Kidney (tissue), 14 donors: ENCODE measurements around the gene CD52. TPM values are rescaled to one million over a fixed set of nuclear protein-coding genes. Genes with fewer than 3 reads are reported as not detected.
"Not testable (repeated sequence)": the region's sequence is repeated elsewhere in the genome, so short reads cannot be mapped to it uniquely, and the experiment has no call there.

Source experiments
- DNase-seq, 5 donors: peaks; one replicate each; pipeline ENCODE4 v3.0.0-alpha.2; 2013 to 2020
- FAIRE-seq: peaks from 2 replicates; lab custom pipeline; 2012; peaks lifted over from hg19 to GRCh38; lab: Jason Lieb, UNC
- H3K27ac ChIP-seq, 2 donors: one replicate each; pipeline ENCODE4 v1.7.0; 2013; ENCODE audit warnings: low read depth in 2 of 2, low read length in 2 of 2, inconsistent platforms in 1 of 2
- H3K27me3 ChIP-seq: one replicate; pipeline ENCODE4 v1.7.1; 2013; ENCODE audit warnings: low read length, inconsistent platforms; ENCODE audit not compliant: control insufficient read depth, insufficient read depth
- H3K36me3 ChIP-seq, 3 donors: one replicate each; pipeline versions ENCODE4 v1.7.0 to v1.7.1; 2013; ENCODE audit warnings: low read length in 3 of 3, control low read depth in 1 of 3, inconsistent platforms in 1 of 3; ENCODE audit not compliant: insufficient read depth in 3 of 3, control insufficient read depth in 2 of 3
- H3K4me1 ChIP-seq, 3 donors: one replicate each; pipeline versions ENCODE4 v1.7.0 to v1.7.1; 2013; ENCODE audit warnings: low read length in 3 of 3, inconsistent platforms in 1 of 3, low read depth in 1 of 3; ENCODE audit not compliant: control insufficient read depth in 2 of 3, insufficient read depth in 2 of 3
- H3K4me3 ChIP-seq, 3 donors: one replicate each; pipeline versions ENCODE4 v1.7.0 to v1.8.1; 2013; ENCODE audit warnings: low read length in 3 of 3, control low read depth in 1 of 3, inconsistent platforms in 1 of 3
- H3K9ac ChIP-seq, 3 donors: one replicate each; pipeline versions ENCODE4 v1.7.0 to v1.7.1; 2013; ENCODE audit warnings: low read length in 3 of 3, control low read depth in 1 of 3, inconsistent platforms in 1 of 3
- H3K9me3 ChIP-seq, 3 donors: one replicate each; pipeline versions ENCODE4 v1.7.0 to v1.7.1; 2013; ENCODE audit warnings: low read length in 3 of 3, control low read depth in 1 of 3, inconsistent platforms in 1 of 3; ENCODE audit not compliant: control insufficient read depth in 2 of 3, insufficient read depth in 1 of 3
- intact Hi-C: fragments of 100-400 bp; cut with DNase I; formaldehyde crosslinking; loops from one replicate; pipeline ENCODE4 v1.11.1; 2022
- polyA plus RNA-seq: library from polyadenylated mRNA; stranded (reverse); fragments of 350-450 nt; fragmentation: Illumina TruSeq; extraction: RNeasy Lipid Tissue Mini Kit (QIAGEN cat#74804); gene quantifications from one replicate; pipeline ENCODE4 v1.2.3, GENCODE V29; 2014; ENCODE audit warnings: low read depth, low replicate concordance; ENCODE audit not compliant: insufficient read depth
- total RNA-seq: library from RNA; stranded (reverse); fragmentation: NEBNext Ultra II Directional; extraction: Animal tissue kit (Norgen Biotek cat#: 25700); gene quantifications from one replicate; pipeline ENCODE4 v1.2.1, GENCODE V29; 2021
- TF ChIP-seq, protein P1 (sequence below): IDR thresholded peaks from 3 replicates; pipeline ENCODE4 v1.5.1; 2012; ENCODE audit warnings: mild to moderate bottlenecking, moderate library complexity, borderline replicate concordance; ENCODE audit not compliant: insufficient read depth; ENCODE audit errors: extremely low read depth
- donor health status: control.
- donor health status: control.
- donor health status: control.
- donor health status: control.
- donor health status: control.
- donor health status: DM: yes; HTN: yes; CAD: no.
- donor health status: Normal renal cell carcinoma (clear cell type).

CD52 gene
- total and polyA plus RNA-seq, 2 donors from 2014 or later, result 13.2 to 30.8 TPM

DNA sequence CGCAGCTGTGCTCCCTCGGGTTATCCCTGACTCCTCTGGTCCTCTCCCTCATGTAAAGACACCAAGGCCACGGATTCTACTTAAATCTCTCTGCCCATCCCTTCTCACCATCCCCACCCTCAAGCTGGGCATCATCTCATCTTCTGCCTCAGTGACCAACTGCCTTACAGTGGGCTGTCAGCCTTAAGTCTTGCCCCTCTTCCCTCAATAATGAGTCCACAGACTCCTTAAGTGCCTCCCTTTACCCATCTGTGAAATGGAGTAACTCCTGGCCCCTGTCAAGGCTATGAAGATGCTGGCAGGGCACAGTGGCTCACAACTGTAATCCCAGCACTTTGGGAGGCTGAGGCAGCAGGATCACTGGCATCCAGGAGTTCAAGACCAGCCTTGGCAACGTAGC lies 25.8 kb upstream of the CD52 start:
- H3K9ac ChIP-seq, result no peak overlapping the region
- DNase-seq, result no peak
- H3K36me3 ChIP-seq, result no peaks in the 10 kb centered on the region
- H3K27me3 ChIP-seq, result no peaks in the 10 kb centered on the region
- TF ChIP-seq, protein P1, sequence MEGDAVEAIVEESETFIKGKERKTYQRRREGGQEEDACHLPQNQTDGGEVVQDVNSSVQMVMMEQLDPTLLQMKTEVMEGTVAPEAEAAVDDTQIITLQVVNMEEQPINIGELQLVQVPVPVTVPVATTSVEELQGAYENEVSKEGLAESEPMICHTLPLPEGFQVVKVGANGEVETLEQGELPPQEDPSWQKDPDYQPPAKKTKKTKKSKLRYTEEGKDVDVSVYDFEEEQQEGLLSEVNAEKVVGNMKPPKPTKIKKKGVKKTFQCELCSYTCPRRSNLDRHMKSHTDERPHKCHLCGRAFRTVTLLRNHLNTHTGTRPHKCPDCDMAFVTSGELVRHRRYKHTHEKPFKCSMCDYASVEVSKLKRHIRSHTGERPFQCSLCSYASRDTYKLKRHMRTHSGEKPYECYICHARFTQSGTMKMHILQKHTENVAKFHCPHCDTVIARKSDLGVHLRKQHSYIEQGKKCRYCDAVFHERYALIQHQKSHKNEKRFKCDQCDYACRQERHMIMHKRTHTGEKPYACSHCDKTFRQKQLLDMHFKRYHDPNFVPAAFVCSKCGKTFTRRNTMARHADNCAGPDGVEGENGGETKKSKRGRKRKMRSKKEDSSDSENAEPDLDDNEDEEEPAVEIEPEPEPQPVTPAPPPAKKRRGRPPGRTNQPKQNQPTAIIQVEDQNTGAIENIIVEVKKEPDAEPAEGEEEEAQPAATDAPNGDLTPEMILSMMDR, result no peak
- no peak overlapping the region for H3K27ac ChIP-seq
- H3K9me3 ChIP-seq, result no peaks in the 10 kb centered on the region
- no peak for FAIRE-seq
- intact Hi-C loops, result no loop called here
- no peak overlapping the region for H3K4me3 ChIP-seq
- H3K4me1 ChIP-seq, result peaks cover 0 to 5% (median 0%) of the 10 kb centered on the region in 3 donors

- intact Hi-C loops, H3K9ac ChIP-seq, H3K36me3 ChIP-seq, H3K27ac ChIP-seq, H3K9me3 ChIP-seq, H3K4me1 ChIP-seq, H3K4me3 ChIP-seq, FAIRE-seq, H3K27me3 ChIP-seq, DNase-seq: not testable (repeated sequence)
Observed at GRCh38 chr1:26292735-26293134, 25.0 kb upstream of the CD52 start.

DNA sequence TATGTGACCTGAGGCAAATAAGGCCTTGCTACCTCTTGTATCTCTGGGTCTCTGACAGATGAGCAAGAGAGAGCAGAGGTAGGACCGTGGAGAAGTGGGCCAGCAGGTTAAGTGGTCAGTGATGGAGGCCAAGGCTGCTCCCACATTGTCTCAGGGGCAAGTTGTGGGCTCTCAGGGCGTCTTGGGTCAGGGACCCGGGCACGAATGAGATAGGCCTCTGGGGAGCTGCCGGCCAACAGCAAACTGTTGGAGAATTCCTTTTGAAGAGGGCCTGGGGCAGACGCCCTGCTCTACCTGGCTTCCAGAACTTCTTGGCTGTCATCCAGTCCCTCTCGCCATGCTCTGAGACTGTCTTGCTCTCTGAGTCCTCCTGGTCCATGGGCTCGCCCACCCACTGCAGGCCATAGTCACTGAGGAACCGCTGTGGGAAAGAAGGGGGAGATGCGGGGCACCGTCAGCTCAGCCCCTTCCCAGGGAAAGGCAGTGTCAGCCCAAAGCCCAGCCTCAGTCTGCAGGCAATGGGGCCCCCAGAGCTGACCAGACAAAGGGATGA lies 23.8 kb upstream of the CD52 start:
- H3K9ac ChIP-seq, result no peak overlapping the region
- FAIRE-seq, result no peak
- TF ChIP-seq, protein P1, result no peak

GRCh38 chr1:26295194-26296138 lies 22.3 kb upstream of the CD52 start:
- Histone ChIP-seq H3K36me3 (no peaks in the 10 kb centered on the region), H3K9ac (no peak overlapping the region), H3K4me3 (no peak overlapping the region), H3K27me3 (no peaks in the 10 kb centered on the region), H3K27ac (no peak overlapping the region), H3K9me3 (no peaks in the 10 kb centered on the region), H3K4me1 (no peaks in the 10 kb centered on the region)
- intact Hi-C loops, result no loop called here
- TF ChIP-seq, protein P1, result no peak
- DNase-seq, result no peak
- no peak for FAIRE-seq

More for the DNA sequence above, 23.8 kb upstream of the CD52 start:
- no peak for DNase-seq
- H3K4me1 ChIP-seq, result peaks cover 0 to 3% (median 0%) of the 10 kb centered on the region in 3 donors
- intact Hi-C loops, result no loop called here
- no peaks in the 10 kb centered on the region for H3K36me3 ChIP-seq
- no peaks in the 10 kb centered on the region for H3K9me3 ChIP-seq
- no peaks in the 10 kb centered on the region for H3K27me3 ChIP-seq
- H3K4me3 ChIP-seq, result no peak overlapping the region
- H3K27ac ChIP-seq, result no peak overlapping the region
